Heart left ventricle (tissue), 16 donors: Measurements from ENCODE around the gene AMMECR1. TPM values are rescaled to one million over a fixed set of nuclear protein-coding genes. Genes with fewer than 3 reads are reported as not detected.

Source experiments
- ATAC-seq, 4 donors: fragments of 200-7000 bp; cut with Tn5 transposase; one replicate each; pipeline ENCODE4 v1.9.1; 2020 to 2022; ENCODE audit warnings: moderate library complexity in 4 of 4, mild to moderate bottlenecking in 3 of 4, moderate number of reproducible peaks in 1 of 4
- DNase-seq, 5 donors: peaks; one replicate each; pipeline ENCODE4 v3.0.0-alpha.2; 2020
- H3K27ac ChIP-seq, 12 donors: fragments of 200-600 bp; sonication (generic) in 4 of 12; one replicate each; pipeline versions ENCODE4 v1.5.0 to v1.8.0; 2016 to 2022; ENCODE audit warnings: mild to moderate bottlenecking in 2 of 12
- H3K27me3 ChIP-seq, 9 donors: fragments of 200-600 bp; sonication (generic) in 2 of 9; one replicate each; pipeline versions ENCODE4 v1.5.1 to v1.8.0; 2016 to 2022; ENCODE audit warnings: mild to moderate bottlenecking in 3 of 9
- H3K36me3 ChIP-seq, 9 donors: fragments of 200-600 bp; sonication (generic) in 2 of 9; one replicate each; pipeline versions ENCODE4 v1.5.0 to v1.8.0; 2018 to 2022; ENCODE audit warnings: mild to moderate bottlenecking in 2 of 9
- H3K4me1 ChIP-seq, 12 donors: fragments of 200-600 bp; sonication (generic) in 4 of 12; one replicate each; pipeline versions ENCODE4 v1.5.0 to v1.8.0; 2016 to 2022; ENCODE audit warnings: mild to moderate bottlenecking in 3 of 12
- H3K4me3 ChIP-seq, 12 donors: fragments of 200-600 bp; sonication (generic) in 4 of 12; one replicate each; pipeline versions ENCODE4 v1.5.0 to v1.8.0; 2017 to 2022; ENCODE audit warnings: mild to moderate bottlenecking in 9 of 12, moderate library complexity in 4 of 12
- H3K9me3 ChIP-seq, 12 donors: fragments of 200-600 bp; sonication (generic) in 4 of 12; one replicate each; pipeline versions ENCODE4 v1.5.0 to v1.8.0; 2016 to 2022; ENCODE audit warnings: mild to moderate bottlenecking in 1 of 12
- CTCF ChIP-seq, 12 donors: fragments of 200-600 bp; sonication (generic) in 4 of 12; IDR thresholded peaks; one replicate each; pipeline versions ENCODE4 v1.5.0 to v1.8.0; 2018 to 2022; ENCODE audit warnings: antibody characterized with exemption in 12 of 12, mild to moderate bottlenecking in 5 of 12
- POLR2A ChIP-seq, 2 donors: fragments of 450-650 bp; IDR thresholded peaks; one replicate each; pipeline ENCODE4 v1.6.1; 2017; ENCODE audit warnings: antibody characterized with exemption in 2 of 2, mild to moderate bottlenecking in 2 of 2, moderate library complexity in 2 of 2
- WGBS, 4 donors: extraction: QIAGEN DNeasy Blood & Tissue Kit in 2 of 4; methylation state at CpG; one replicate each; pipeline versions ENCODE4 v1.1.5 to v1.1.7; 2013 to 2018; 5-methylcytosine and 5-hydroxymethylcytosine counted together
- intact Hi-C, 10 donors: fragments of 100-400 bp; cut with DNase I; formaldehyde crosslinking; loops; one replicate each; pipeline versions ENCODE4 v1.11.1 to v1.14.2; 2022
- polyA plus RNA-seq, 2 donors: library from polyadenylated mRNA; stranded (reverse); fragments of 200-250 nt; gene quantifications; one replicate each; pipeline ENCODE4 v1.2.3, GENCODE V29; 2013
- total RNA-seq, 9 donors: library from RNA; depleted of rRNA in 2 of 9; stranded (reverse); fragments of >200 nt in 2 of 9; fragmentation: NEBNext Ultra II Directional in 3 of 9; extraction: Animal tissue kit (Norgen Biotek cat#: 25700) in 3 of 9; gene quantifications; one replicate each; pipeline versions ENCODE4 v1.1.0 to v1.2.4, GENCODE V29; 2016 to 2023
- donor health status: ischemic (EF 13 %, LVEDD 7.1; RV severe dilation, severe dysfunction).
- donor health status: healthy with polysubstance abuse.
- donor health status: DM: no; HTN: yes; CAD: no.
- donor health status: DM: no; HTN: no; CAD: no.
- donor health status: ischemic (EF 25% LVEDD 6.9; RV normal size, moderate dysfunction).
- donor health status: ischemic (EF 25% LVEDD 5.7; RV mildly dilated, moderate dysfunction).
- donor health status: healthy.
- donor health status: DM: yes; HTN: yes; CAD: no.
- donor health status: ischemic (EF 35%, LVEDD 5.7; RV mildly dilated, moderate dysfunction).
- donor health status: nonischemic (EF 11% LVEDD 7.7; RV severe dilation, severe dysfunction).
- donor health status: DM: yes; HTN: yes; CAD: no.
- donor health status: PGD.
- donor health status: ischemic (EF 29% LVEDD 5.4; RV normal size, mild dysfunction).
- donor health status: nonischemic (EF 23%, LVEDD 6.1; RV moderate dilation, normal function).

Gene AMMECR1
- total and polyA plus RNA-seq, 11 donors, result 0.56 to 4.1 (median 1.1) TPM

GRCh38 chrX:110304884-110305283, 13.0 kb downstream of the AMMECR1 start:
- no peak for DNase-seq
- TF ChIP-seq CTCF (IDR thresholded peaks at IDR 0.05), result no peak
- TF ChIP-seq POLR2A (IDR thresholded peaks at IDR 0.05), result no peak

DNA sequence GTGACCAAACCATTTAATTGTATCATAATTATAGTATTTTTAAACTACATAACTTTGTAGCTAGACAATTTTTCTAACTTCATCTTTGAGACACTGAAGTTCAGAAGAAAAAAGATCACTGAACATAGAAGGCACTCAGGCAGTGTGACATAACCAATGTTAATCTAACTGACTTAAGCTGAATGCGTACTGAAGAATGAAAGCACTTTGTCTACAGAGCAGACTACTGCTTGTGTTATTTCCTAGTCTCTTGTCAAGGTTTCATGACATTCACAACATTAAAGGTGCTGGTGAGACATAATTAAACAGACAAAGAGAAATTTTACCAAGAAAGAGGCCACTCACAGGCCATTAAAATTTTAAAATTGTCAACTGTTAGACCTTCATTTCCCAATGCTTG, 13.5 kb downstream of the AMMECR1 start:
- Histone ChIP-seq H3K9me3 (no peaks in the 10 kb centered on the region), H3K4me3 (no peak overlapping the region), H3K27me3 (peaks cover 0 to 8% (median 0%) of the 10 kb centered on the region in 9 donors), H3K36me3 (no peaks in the 10 kb centered on the region), H3K27ac (no peak overlapping the region), H3K4me1 (no peaks in the 10 kb centered on the region)
- no peak for DNase-seq
- 55 to 99% (median 79%) methylated on average over 1 of the region's 1 CpG for WGBS, 4 donors
- ATAC-seq, result no peak
- intact Hi-C loops, result no loop called here
- TF ChIP-seq POLR2A (IDR thresholded peaks at IDR 0.05) (no peak), CTCF (IDR thresholded peaks at IDR 0.05) (no peak)

More at GRCh38 chrX:110304884-110305283, 13.0 kb downstream of the AMMECR1 start:
- no peak overlapping the region for H3K4me3 ChIP-seq
- no peak for ATAC-seq
- no peak overlapping the region for H3K27ac ChIP-seq
- peaks cover 0 to 8% (median 0%) of the 10 kb centered on the region in 9 donors for H3K27me3 ChIP-seq
- no peaks in the 10 kb centered on the region for H3K9me3 ChIP-seq
- H3K4me1 ChIP-seq, result peaks cover 0 to 2% (median 0%) of the 10 kb centered on the region in 12 donors
- H3K36me3 ChIP-seq, result no peaks in the 10 kb centered on the region
- intact Hi-C loops, result no loop called here

DNA sequence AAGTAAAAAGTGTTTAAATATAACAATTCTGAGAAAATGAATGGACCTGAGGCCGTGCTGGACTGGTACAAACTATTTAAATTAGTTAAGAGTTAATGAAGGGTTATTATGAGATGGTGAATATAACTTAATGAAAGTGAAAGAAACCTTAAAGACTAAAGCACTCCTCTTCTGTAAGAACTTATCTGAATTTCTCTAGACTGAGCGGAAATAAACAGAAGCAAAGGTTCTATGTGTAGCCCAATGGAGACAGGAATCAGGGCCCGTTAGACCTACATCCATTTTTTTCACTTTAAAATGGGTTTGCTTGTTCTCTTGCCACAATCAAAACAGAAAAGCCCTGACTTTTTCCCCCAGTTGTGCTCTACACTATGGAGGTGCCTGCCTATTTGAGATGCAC, 14.9 kb downstream of the AMMECR1 start:
- Histone ChIP-seq H3K27me3 (peaks cover 0 to 5% (median 0%) of the 10 kb centered on the region in 9 donors), H3K4me3 (no peak overlapping the region), H3K36me3 (no peaks in the 10 kb centered on the region), H3K9me3 (no peaks in the 10 kb centered on the region), H3K4me1 (no peaks in the 10 kb centered on the region), H3K27ac (no peak overlapping the region)
- intact Hi-C loops, result no loop called here
- ATAC-seq (no peak), DNase-seq (no peak)
- WGBS, 4 donors, result 72 to 99% (median 87%) methylated on average over 3 of the region's 3 CpGs
- TF ChIP-seq CTCF (IDR thresholded peaks at IDR 0.05) (no peak), POLR2A (IDR thresholded peaks at IDR 0.05) (no peak)

DNA sequence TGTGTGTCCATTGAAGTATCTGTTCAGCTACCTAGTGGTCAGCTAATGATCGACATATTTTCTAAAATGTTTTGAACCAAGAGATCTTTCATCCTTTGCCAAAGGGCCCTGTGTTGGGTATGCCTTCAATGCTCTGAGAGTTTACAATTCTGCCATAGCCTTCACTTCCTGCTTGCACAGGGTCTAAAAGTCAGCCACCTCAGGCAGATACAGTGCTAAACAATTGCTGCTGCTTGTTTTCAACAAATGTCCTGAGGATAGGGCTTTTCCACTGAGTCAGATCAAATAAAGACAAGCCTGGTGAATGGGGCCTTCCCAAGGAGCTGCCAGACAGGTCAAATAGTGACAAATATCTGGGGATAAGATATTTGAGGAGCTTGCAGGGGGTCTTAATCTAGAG, 16.7 kb downstream of the AMMECR1 start:
- TF ChIP-seq CTCF (IDR thresholded peaks at IDR 0.05), result no peak
- no peak for TF ChIP-seq POLR2A (IDR thresholded peaks at IDR 0.05)
- ATAC-seq (no peak), DNase-seq (no peak)
- no peak overlapping the region for H3K4me3 ChIP-seq
- H3K27me3 ChIP-seq, result no peaks in the 10 kb centered on the region
- intact Hi-C loops, result no loop called here
- H3K36me3 ChIP-seq, result no peaks in the 10 kb centered on the region
- H3K4me1 ChIP-seq, result no peaks in the 10 kb centered on the region
- no peak overlapping the region for H3K27ac ChIP-seq
- peaks cover 0 to 12% (median under 1%) of the 10 kb centered on the region in 12 donors for H3K9me3 ChIP-seq
- 62 to 97% (median 83%) methylated on average over 1 of the region's 1 CpG for WGBS, 4 donors
